DMS153 treated with DMSO at 0.1 percent for 48 hours (cell line): ENCODE measurements around the gene LRIT1.

Experiments used
- DNase-seq: peaks from one replicate; lab custom pipeline; 2025; ENCODE audit not compliant: unreplicated experiment; lab: John Stamatoyannopoulos, UW

LRIT1 gene

DNA sequence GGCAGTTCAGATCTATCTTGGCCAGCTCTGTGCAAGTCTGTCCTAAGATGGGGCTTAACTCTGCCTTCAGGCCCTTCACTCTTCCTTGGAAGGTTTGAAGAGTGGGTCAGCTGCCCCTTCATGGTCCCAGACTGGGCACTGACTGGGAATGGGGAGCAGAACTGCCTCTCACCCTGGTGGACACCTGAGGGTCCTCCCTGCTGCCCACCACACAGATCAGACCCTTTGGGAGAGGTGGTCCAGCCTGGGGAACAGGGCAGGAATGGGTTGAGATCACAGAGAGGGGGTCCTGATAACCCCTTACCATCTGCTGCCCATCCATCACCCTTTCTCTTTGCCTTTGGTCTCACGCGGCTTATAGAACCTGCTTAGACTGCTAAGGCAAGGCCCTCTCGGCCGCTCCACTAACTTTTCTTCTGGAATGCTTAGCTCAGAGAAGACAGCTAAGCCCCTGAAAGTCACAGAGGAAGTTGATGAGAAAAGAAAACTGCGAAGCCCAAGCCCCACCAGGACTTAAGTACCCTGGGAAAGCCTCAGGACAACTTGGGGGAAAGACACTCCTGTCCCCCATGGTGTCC is 47.4 kb downstream of the LRIT1 start:
- no peak for DNase-seq

DNA sequence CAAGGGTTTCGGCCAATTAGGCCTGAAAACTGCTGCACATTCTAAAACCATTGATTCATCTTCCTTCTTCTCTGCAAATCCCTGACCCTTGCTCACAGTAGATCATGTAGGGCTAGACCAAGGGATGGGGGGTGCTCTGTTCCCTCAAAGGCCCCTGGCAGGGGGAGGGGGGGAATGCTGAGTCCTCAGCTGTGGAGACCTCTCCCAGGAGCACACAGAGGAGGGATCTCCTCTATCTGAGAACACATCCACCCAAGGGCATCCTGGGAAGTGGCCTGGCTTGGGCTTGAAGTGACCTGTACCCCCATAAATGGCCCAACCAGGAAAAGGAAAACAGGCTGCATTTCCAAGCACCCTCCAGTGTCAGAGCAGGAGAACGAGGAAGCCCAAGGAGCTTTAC is 48.0 kb downstream of the LRIT1 start:
- DNase-seq = no peak

DNA sequence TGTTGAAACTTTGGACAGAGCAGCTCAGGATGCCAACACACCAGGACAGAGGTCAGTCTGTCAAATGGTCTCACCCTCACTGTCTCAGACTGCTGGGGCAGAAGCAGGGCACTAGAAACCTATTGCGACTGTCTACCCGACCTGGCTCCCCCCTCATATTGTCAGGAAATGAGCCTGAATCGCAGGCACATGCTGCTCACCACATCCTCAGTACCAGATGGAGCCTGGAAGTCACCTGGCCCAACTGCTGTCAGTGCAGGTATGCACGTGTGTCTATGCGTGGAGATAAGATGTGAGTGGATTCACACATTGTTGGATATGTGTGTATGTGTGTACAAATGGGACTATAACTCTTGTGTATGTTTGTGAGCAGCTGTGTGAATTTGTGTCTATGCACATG is 50.2 kb downstream of the LRIT1 start:
- DNase-seq = no peak

DNA sequence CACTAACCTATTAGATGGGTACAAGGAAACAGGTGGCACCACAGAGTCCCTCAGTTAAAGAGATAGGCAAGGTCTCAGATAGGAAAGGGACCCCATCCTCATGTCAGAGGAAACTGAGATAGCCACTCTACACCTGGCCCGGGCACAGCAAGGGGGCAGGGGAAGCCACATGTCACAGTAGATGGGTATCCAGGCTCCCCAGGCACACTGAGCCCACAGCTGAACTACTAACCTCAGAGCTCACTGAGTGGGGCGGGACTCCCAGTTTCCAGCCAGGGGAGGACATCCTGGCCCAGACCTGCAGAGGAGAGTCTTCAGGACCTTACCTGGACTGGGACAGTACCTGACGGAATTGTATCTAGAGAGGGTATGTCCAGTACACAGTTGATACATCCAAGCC is 50.7 kb downstream of the LRIT1 start:
- DNase-seq = no peak

DNA sequence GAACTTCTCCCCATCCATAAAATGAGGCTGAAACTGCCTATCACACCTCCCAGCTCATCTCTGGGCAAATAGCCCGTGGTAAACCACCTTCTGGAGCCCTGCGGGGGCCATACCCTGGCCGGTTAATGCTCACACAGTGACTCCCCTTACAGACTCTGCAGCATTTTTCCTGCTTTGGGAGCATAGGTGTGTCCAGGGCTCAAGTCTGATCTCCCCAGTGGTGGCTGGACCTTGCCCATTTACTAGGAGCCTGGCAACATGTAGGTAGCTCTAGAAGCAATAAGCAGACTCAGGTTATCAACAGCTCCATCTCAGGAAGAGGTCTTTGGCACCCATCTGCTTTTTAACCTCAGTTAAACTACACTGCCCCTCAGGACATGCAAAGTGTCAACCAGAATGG is 52.5 kb downstream of the LRIT1 start:
- no peak for DNase-seq

DNA sequence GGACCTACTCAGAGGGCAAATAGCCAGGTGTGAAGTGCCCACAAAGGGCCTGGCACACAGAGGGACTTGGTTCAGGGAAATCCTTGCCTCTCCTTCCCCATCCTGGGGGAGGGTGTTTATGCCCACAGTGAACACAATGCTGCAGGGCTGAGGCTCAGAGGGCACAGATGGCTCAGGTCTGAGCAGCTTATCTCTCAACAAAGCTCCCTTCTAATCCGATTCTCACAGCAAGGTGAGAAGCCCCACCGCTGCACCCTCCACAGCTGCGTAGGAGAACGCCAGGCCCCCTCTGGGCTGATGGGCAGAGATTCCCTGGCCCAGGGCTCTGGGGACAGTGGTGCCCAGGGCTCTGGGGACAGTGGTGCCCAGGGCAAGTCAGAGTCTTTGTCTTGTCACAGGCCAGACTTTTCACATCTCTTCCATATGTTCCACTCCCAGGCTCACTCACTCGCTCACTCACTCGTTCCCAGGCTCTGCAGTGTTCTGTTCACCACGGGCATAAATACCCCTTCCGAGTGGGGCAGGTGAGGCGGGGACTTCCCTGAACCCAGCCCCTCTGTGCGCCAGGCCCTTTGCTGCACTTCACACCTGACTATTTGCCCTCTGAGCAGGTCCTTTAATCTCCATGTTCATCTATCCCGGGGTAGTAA is 55.7 kb downstream of the LRIT1 start:
- DNase-seq = no peak

DNA sequence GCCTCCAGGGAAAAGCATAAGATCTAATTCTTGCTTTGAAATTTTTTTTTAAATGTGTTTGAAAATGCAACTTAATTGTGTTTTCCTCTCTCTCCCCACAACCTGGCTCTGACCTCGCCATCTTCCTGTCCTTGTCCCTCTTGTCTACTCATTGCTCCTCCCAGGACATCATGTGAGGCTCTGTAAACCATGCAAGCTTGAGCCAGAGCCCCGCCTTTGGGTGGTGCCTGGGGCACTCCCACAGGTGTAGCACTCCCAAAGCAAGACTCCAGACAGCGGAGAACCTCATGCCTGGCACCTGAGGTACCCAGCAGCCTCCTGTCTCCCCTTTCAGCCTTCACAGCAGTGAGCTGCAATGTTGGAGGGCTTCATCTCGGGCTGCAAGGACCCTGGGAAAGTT is 56.8 kb downstream of the LRIT1 start:
- DNase-seq = no peak

DNA sequence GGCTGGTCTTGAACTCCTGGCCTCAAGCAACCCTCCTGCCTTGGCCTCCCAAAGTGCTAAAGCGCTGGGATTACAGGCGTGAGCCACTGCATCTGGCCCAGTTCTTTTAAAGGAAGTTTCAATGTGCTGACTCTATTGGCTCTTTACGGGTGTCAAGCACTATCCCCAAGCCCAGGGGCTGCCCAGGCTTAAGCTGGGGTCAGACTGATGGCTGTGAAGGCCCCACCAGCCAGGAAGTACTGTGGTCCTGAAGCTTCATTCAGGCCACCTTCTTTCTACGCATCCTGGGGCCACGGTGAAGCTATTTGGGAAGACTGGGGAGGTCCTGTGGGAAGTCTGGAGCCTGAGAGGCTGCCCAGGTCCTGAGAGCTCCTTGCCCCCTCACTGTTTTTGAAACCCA is 59.7 kb downstream of the LRIT1 start:
- DNase-seq = no peak
